Hippocampal formation (tissue), 2 donors: ENCODE measurements around the gene KYNU.

Experiments used
- DNase-seq, 2 donors: peaks; one replicate each; lab custom pipeline; 2025; lab: John Stamatoyannopoulos, UW

KYNU gene

GRCh38 chr2:142965443-142965842 is 88.0 kb downstream of the KYNU start:
- peak in 1 of 2 donors; percentile 1 for DNase-seq

GRCh38 chr2:142966284-142966683 is 88.8 kb downstream of the KYNU start:
- no peak for DNase-seq

GRCh38 chr2:142967060-142967459 is 89.6 kb downstream of the KYNU start:
- DNase-seq, result no peak

DNA sequence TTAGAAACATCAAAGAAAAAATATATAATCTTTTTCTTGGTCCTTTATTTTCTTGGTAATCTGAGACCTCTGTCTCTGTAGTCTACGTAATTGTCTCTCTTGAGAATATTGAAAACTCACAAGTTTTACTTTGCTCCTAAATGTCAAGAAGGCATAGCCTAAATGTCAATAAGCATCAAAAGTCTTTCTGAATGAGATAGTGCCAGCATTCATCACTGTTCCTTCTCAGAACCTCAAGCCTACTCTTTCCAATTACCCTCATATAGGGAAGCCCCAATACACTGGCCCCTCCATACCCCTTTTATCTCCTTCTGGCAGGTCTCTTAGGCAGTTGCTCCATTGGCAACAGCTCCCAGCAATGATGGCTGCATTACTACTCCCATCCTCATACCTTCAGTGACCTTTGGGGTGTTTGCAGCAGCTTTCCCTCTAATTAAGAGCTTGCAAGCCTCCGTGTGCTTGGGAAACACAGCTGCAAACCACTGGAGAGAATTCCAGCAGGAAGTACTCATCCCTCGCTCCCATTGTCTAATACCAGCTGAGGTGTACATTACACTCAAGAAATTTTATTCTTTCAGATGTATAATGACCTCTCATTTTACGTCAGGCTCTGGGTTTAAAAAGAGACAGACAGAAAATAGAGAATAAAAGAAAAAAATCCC is 95.8 kb downstream of the KYNU start:
- no peak for DNase-seq

DNA sequence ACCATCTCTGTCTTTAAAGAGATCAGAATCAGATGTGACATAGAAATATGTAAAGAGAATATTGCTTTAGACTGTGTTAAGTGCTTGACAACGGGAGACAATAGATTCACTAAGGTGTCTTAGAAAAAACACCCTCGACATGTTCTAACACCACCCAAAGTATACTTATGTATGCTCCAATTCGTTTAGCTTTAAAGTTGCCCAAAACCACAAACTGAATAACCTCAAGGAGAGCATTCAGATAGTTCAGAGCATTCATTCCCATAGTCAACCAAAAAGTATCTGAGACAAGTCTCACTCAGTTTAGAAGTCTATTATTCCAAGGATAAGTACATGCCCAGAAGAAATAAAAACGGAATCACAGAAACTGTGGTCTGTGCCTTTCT is 96.4 kb downstream of the KYNU start:
- no peak for DNase-seq

- DNase-seq, result no peak
Observed at GRCh38 chr2:142974288-142975024, 97.0 kb downstream of the KYNU start.

- no peak for DNase-seq
Observed at GRCh38 chr2:142975239-142975638, 97.8 kb downstream of the KYNU start.

- DNase-seq, result peak in 1 of 2 donors; percentile 58
Observed at GRCh38 chr2:142980246-142981068, 103.0 kb downstream of the KYNU start.

DNA sequence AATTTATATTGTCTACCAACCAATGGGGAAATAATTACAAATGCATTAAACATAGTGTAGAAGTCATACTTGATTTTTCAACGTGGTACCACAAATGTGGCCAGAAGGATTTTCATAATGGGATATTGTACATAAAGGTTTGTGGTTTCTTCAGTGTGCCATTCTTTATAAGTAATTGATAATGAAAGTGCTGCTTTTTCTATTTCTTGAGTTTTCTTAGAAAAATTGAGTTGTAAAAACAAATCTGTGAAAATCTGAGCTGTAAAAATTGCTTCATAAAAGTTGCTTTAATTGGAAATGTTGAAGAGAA is 103.6 kb downstream of the KYNU start:
- no peak for DNase-seq

- no peak for DNase-seq
Observed at GRCh38 chr2:142981756-142982155, 104.3 kb downstream of the KYNU start.

DNA sequence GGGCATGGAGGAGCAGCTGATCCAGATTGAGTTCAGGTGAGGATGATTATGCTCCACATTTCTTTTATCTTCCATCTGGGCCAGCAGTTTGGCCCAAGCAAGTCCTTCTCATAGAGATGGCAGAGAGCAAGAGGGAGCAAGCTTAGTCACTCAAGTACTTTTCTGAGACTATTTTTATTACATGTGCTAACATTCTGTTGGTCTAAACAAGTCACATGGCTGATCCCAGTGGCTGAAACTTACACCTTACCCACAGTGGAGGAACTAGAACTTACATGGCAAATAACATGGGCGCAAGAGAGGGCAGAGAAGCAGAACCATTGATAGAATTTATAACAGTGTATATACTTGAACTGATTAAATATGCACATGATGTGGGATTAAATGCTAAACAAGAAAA is 105.7 kb downstream of the KYNU start:
- no peak for DNase-seq

- DNase-seq, result no peak
Observed at GRCh38 chr2:142984657-142985056, 107.2 kb downstream of the KYNU start.

- DNase-seq, result no peak
Observed at GRCh38 chr2:142987044-142987443, 109.6 kb downstream of the KYNU start.

GRCh38 chr2:142989273-142990204 is 112.1 kb downstream of the KYNU start:
- peak in 1 of 2 donors; percentile 30 for DNase-seq

- DNase-seq, result no peak
Observed at GRCh38 chr2:142991295-142991694, 113.8 kb downstream of the KYNU start.

GRCh38 chr2:142992840-142993239 is 115.4 kb downstream of the KYNU start:
- no peak for DNase-seq

DNA sequence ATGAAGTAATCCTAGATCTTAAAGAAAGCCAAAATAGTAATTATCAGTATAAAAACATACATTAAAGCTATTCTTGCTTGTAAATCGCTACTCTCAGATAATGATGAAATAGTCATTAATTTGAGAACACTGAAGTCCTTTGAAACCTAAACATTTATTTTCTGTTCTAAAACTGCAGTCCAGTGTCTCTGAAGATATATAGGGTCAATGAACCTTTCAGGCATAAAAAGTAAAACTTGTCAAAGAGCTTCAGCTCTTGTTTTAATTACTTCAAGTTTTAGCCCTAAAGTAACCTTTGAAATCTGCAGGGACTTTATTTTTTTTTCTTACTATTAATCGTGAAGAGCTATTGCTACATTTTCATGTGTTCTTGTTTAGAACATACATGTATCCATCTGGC is 116.3 kb downstream of the KYNU start:
- no peak for DNase-seq

GRCh38 chr2:142994665-142995064 is 117.2 kb downstream of the KYNU start:
- no peak for DNase-seq

DNA sequence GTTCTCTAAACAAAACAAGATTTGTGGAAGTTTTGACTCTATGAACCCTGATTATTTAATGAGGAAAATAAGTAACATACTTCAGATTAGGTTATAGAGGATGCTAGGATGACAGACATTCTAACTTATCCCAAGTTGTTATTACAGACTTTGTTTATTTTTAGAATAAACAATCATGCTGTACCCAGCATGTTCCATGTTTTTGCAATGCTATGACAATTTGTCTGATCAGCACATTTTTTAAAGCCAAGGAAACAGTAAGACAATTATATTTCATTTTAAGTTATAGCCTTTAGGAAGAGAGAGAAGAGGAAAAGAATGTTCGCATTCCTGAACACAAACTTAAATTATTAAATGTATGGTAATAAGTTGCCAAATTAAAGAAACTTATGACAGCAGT is 119.8 kb downstream of the KYNU start:
- DNase-seq, result no peak

DNA sequence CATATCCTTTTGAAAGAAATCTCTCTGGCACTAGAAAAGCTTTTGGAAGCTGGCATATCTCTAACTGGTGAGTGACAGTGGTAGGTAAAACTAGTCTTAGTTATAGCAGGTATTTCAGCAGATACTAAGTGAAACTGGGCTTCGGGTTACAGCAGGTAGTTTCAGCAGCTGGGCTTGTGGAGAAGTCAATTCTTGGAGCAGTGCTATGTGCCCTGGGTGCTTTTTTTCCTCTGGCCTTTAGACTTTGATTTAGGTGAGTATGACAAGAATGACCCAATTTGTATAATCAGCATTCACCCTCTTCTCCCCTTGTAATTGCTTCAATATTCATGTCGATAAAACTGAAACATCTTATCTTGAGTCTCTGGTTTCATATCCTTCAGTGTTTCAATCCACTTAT is 123.1 kb downstream of the KYNU start:
- DNase-seq, result no peak

DNA sequence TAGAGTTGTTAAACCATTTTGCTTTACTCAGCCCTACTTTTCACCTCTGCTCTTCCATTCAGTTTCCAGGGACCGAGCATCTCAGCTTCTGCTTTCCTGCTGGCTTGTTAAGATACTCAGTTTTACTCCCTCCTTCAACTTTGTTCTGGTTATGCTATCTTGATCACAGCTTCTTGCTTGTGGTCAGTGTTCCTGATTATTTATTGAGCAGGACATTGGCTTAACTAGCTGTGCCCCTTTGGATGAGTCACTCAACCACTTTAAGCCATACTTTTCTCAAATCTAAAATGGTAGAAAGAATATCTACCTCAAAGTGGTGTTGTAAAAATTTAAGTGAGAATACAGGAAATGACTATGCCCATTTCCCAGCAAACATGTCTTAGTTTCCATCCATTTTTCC is 124.0 kb downstream of the KYNU start:
- no peak for DNase-seq

- DNase-seq, result no peak
Observed at GRCh38 chr2:143015656-143016055, 138.2 kb downstream of the KYNU start.
